HG03558 (cell line): ENCODE data around the gene GOPC.

Experiments
- ATAC-seq: cut with Tn5 transposase; IDR thresholded peaks from one replicate; pipeline ENCODE4 v1.9.1; 2021; ENCODE audit warnings: moderate number of reproducible peaks; ENCODE audit not compliant: unreplicated experiment; ENCODE audit errors: extremely low read depth

Gene GOPC

GRCh38 chr6:117600008-117600743 lies 2.1 kb downstream of the GOPC start:
- ATAC-seq = no peak

DNA sequence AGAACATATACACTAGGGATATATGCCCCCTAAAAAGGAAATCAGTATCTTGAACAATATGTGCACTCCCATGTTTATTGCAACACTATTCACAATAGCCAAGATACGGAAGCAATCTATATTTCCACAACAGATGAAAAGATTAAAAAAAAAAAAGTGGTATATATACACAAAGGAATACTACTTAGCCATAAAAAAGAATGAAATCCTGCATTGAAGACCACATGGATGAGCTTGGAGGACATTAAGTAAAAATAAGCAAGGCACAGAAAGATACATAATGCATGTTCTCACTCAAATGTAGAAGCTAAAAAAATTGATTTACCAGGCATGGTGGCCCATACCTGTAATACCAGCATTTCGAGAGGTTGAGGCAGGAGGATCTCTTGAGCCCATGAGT lies 4.6 kb downstream of the GOPC start:
- ATAC-seq = no peak

GRCh38 chr6:117595099-117595923 lies 7.0 kb downstream of the GOPC start:
- ATAC-seq = no peak

- no peak for ATAC-seq
Observed at GRCh38 chr6:117592983-117593759, 9.1 kb downstream of the GOPC start.

DNA sequence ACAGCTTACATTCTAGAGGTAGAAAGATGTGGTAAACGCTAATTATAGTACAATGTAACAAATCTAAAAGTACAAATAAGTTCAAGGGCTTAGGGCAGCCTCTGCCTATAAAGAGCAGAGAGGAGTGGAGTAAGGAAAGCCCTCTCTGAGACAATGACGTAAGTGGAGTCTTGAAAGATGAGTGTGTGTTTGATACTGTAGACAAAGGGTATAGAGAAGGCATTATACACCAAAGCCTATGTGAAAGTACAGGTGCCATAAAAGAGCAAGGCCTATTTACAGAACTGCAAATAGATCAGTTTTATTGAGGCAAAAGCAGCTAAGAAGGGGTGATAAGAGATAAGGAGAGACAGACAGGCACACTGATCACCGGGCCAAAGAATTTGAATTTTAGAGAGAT lies 10.9 kb downstream of the GOPC start:
- ATAC-seq = no peak

GRCh38 chr6:117590447-117590846 lies 11.9 kb downstream of the GOPC start:
- ATAC-seq = no peak

- ATAC-seq = no peak
Observed at GRCh38 chr6:117585647-117586046, 16.7 kb downstream of the GOPC start.

GRCh38 chr6:117574198-117574597 lies 28.1 kb downstream of the GOPC start:
- no peak for ATAC-seq

DNA sequence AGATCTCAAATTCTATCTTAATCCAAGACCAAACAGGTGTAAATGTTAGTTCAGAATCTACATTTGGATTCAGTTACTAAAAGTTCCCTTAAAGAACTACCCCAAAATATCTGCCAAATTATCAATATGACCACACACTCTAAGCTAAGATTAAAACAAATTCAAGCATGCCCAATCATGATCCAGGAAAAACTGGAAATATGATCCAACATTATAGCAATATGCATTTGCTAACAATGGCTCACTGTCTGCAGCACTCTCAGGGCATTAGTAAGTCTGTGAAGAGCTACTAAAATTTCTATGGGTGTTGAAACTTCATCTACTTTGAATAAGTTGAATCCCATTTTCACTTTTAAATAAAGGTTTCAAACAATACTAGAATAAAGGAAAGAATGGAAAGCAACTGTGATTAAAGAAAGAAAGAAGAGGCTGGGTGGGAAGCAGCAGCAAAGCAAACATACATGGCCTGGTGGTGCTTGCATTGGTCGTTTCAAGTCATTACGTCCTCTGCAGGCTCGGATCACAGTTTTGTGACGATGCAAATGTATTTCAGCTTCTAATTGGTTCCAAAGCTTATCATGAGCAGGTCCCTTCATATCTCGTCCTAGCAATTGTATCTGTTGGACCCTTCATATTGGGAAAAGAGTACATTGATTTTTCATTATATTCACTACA lies 29.2 kb downstream of the GOPC start:
- ATAC-seq = no peak

GRCh38 chr6:117568831-117569410 lies 33.4 kb downstream of the GOPC start:
- ATAC-seq = no peak

DNA sequence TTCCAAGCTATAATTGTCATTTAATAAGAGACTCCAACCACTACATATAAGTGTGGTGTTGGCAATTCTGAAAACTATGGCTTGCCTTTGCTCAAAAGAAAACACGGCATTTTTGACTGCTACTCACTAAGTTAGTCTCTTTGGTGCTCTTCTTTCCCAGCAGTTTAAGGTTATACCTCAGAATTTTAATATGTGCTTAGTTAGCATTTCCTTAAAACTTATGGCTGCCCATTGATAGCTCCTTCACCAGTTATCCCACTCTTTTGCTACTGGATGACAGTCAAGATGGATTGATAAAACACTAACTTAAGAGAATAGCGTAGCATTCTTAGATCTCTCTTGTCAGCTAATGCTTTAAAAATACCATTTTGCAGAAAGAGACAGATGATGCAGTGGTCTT lies 34.1 kb downstream of the GOPC start:
- no peak for ATAC-seq

- no peak for ATAC-seq
Observed at GRCh38 chr6:117564681-117565080, 37.6 kb downstream of the GOPC start.

- ATAC-seq = no peak
Observed at GRCh38 chr6:117561128-117561527, 41.2 kb downstream of the GOPC start.

DNA sequence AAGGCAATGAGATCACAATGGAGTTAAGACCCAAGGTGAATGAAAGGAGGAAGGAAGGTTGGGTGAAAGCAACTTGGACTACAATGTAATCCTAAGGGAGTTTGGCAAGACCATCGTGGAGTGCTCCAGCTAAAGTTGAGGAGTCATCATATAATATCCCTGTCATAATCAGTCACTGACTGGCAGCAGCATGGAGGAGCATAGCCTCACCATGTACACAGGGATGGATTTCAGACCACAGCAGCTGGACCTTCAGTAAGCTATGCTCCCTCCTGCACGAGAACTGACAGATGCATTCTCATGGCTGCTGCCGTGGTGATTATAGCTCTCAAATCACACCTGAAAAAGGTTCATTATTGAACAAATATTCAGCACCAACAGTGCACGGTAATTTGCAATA lies 43.0 kb downstream of the GOPC start:
- ATAC-seq = no peak

- no peak for ATAC-seq
Observed at GRCh38 chr6:117558818-117559217, 43.5 kb downstream of the GOPC start.

GRCh38 chr6:117557951-117558350 lies 44.4 kb downstream of the GOPC start:
- ATAC-seq = no peak

GRCh38 chr6:117555882-117556498 lies 46.3 kb downstream of the GOPC start:
- ATAC-seq = no peak

GRCh38 chr6:117555262-117555849 lies 47.0 kb downstream of the GOPC start:
- no peak for ATAC-seq

- no peak for ATAC-seq
Observed at GRCh38 chr6:117553142-117553541, 49.2 kb downstream of the GOPC start.
